Subcutaneous abdominal adipose tissue (tissue), 5 donors: ENCODE results near the gene CEP76.

Source experiments
- H3K27ac ChIP-seq: one replicate; pipeline ENCODE4 v1.7.0; 2013; ENCODE audit warnings: low read depth, mild to moderate bottlenecking, inconsistent platforms, low read length, moderate library complexity
- H3K27me3 ChIP-seq, 5 donors: one replicate each; pipeline ENCODE4 v1.7.0; 2013; ENCODE audit warnings: low read length in 5 of 5, inconsistent platforms in 1 of 5; ENCODE audit not compliant: control insufficient read depth in 5 of 5, insufficient read depth in 4 of 5
- H3K36me3 ChIP-seq, 5 donors: one replicate each; pipeline ENCODE4 v1.7.0; 2013; ENCODE audit warnings: low read length in 5 of 5; ENCODE audit not compliant: control insufficient read depth in 5 of 5, insufficient read depth in 5 of 5
- H3K4me1 ChIP-seq, 5 donors: one replicate each; pipeline ENCODE4 v1.7.0; 2013; ENCODE audit warnings: low read length in 5 of 5, mild to moderate bottlenecking in 3 of 5, moderate library complexity in 1 of 5; ENCODE audit not compliant: control insufficient read depth in 5 of 5, insufficient read depth in 5 of 5
- H3K4me3 ChIP-seq, 5 donors: one replicate each; pipeline ENCODE4 v1.7.0; 2013; ENCODE audit warnings: low read length in 5 of 5, low read depth in 1 of 5
- H3K9ac ChIP-seq, 5 donors: one replicate each; pipeline ENCODE4 v1.7.0; 2013; ENCODE audit warnings: low read length in 5 of 5, mild to moderate bottlenecking in 4 of 5, moderate library complexity in 3 of 5
- H3K9me3 ChIP-seq, 5 donors: one replicate each; pipeline ENCODE4 v1.7.0; 2013; ENCODE audit warnings: low read length in 5 of 5; ENCODE audit not compliant: control insufficient read depth in 5 of 5
- donor health status: healthy.
- donor health status: healthy.
- donor health status: healthy.
- donor health status: healthy.
- donor health status: healthy.

Gene CEP76

GRCh38 chr18:12711446-12711845 lies 8.9 kb upstream of the CEP76 start:
- Histone ChIP-seq H3K9ac (no peak overlapping the region), H3K9me3 (no peaks in the 10 kb centered on the region), H3K4me3 (no peak overlapping the region), H3K27me3 (no peaks in the 10 kb centered on the region), H3K27ac (peak overlapping the region; percentile 71), H3K36me3 (peaks cover 24 to 76% (median 47%) of the 10 kb centered on the region in 5 donors), H3K4me1 (peaks cover 0 to 8% (median 0%) of the 10 kb centered on the region in 5 donors)

DNA sequence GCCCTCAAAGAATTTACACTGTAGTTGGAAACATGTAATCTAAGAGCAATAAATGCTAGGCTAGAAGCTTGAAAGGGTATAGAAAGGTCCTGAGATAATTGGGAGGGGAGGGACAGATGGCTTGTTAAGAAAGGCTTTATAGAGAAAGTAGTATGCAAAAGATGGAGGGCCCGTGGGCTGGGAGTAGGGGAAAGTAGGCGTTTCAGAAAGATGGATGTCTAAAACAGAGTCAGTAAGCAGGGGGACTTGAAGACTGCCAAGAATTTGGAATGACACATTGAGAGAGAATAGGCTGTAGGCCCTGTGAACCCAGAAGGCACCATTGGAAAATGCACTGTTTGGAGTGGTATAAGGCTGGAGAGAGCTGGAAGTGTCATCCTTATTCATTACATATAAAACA lies 1.1 kb upstream of the CEP76 start:
- Histone ChIP-seq H3K36me3 (peaks cover 13 to 29% (median 16%) of the 10 kb centered on the region in 5 donors), H3K4me1 (peaks cover 0 to 36% (median 23%) of the 10 kb centered on the region in 5 donors), H3K27me3 (no peaks in the 10 kb centered on the region), H3K4me3 (peak overlapping the region; percentile 87 to 97 (median 93)), H3K27ac (peak overlapping the region; percentile 95), H3K9me3 (no peaks in the 10 kb centered on the region), H3K9ac (peak overlapping the region; percentile 79 to 99 (median 98))

DNA sequence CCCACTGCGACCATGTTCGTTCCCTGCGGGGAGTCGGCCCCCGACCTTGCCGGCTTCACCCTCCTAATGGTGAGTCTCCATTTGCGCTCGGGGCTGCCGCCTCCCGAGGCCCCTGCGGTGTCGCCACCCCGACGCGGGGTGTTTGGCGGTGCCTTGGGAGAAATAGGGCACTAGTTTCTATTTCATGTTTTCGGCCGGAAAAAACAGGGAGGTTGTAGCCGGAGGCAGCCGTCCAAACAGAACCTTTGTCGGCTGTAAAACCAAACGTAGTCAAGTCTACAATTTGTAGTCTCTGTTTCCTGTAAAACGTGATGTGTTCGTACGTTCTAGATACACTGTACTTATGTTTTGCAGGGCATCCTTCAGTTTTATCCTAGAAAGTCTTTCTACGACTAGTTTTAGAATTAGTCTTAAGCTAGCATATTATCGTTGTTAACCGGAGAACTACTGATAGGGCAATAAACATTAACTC lies 609 bp upstream of the CEP76 start:
- peak overlapping the region; percentile 95 for H3K27ac ChIP-seq
- H3K9ac ChIP-seq = peak overlapping the region; percentile 79 to 99 (median 98)
- H3K36me3 ChIP-seq = peaks cover 12 to 30% (median 13%) of the 10 kb centered on the region in 5 donors
- no peaks in the 10 kb centered on the region for H3K27me3 ChIP-seq
- H3K9me3 ChIP-seq = no peaks in the 10 kb centered on the region
- H3K4me3 ChIP-seq = peak overlapping the region; percentile 87 to 97 (median 93)
- H3K4me1 ChIP-seq = peaks cover 0 to 36% (median 23%) of the 10 kb centered on the region in 5 donors

- H3K4me1 ChIP-seq = peaks cover 0 to 36% (median 23%) of the 10 kb centered on the region in 5 donors
- peak overlapping the region in 2 of 5 donors; percentile 26 to 99 for H3K9ac ChIP-seq
- H3K4me3 ChIP-seq = peak overlapping the region in 4 of 5 donors; percentile 91 to 97 (median 94)
- H3K9me3 ChIP-seq = no peaks in the 10 kb centered on the region
- H3K36me3 ChIP-seq = peaks cover 0 to 16% (median 6%) of the 10 kb centered on the region in 5 donors
- no peaks in the 10 kb centered on the region for H3K27me3 ChIP-seq
- H3K27ac ChIP-seq = peak overlapping the region; percentile 95
These were observed 1.4 kb downstream of the CEP76 start for GRCh38 chr18:12701161-12701560.

- Histone ChIP-seq H3K36me3 (peaks cover 0 to 16% (median 6%) of the 10 kb centered on the region in 5 donors), H3K4me3 (no peak overlapping the region), H3K9me3 (no peaks in the 10 kb centered on the region), H3K27ac (no peak overlapping the region), H3K9ac (no peak overlapping the region), H3K27me3 (no peaks in the 10 kb centered on the region), H3K4me1 (peaks cover 0 to 32% (median 22%) of the 10 kb centered on the region in 5 donors)
These were observed 2.8 kb downstream of the CEP76 start for GRCh38 chr18:12699747-12700146.

DNA sequence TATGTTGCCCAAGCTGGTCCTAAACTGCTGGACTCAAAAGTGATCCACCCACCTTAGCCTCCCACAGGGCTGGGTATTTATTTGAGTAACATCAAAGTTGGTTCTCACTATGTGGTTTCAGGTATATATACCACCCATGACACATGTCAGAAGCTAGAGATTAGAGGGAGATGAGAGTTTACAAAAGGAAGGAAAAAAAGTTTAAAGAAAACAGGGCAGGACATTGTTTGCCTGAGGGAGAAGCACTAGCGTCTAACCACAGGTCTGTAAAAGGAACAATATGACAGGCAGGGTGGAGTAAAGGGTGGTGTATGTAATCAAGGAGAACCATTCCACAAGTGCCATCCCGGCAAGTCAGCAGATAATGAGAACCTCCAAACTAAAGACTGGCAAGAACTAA lies 8.5 kb downstream of the CEP76 start:
- H3K27me3 ChIP-seq = no peaks in the 10 kb centered on the region
- no peak overlapping the region for H3K4me3 ChIP-seq
- no peaks in the 10 kb centered on the region for H3K4me1 ChIP-seq
- no peaks in the 10 kb centered on the region for H3K9me3 ChIP-seq
- no peak overlapping the region for H3K9ac ChIP-seq
- H3K36me3 ChIP-seq = peaks cover 0 to 17% (median 7%) of the 10 kb centered on the region in 5 donors
- no peak overlapping the region for H3K27ac ChIP-seq

DNA sequence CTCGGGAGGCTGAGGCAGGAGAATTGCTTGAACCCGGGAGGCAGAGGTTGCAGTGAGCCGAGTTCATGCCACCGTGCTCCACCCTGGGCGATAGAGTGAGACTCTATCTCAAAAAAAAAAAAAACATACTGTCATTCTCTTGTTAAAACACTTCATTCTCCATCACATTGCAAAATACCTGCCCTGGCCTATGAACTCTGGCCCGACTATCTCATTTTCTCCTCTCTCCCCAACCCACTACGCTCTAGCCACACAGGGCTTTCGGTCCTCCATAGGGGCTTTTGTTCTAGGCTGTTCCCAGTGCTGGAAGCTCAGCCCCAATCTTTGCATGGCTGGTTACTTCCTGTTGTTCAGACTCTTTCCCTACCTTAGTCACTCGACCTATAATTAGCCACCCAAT lies 10.3 kb downstream of the CEP76 start:
- Histone ChIP-seq H3K4me1 (no peaks in the 10 kb centered on the region), H3K9me3 (no peaks in the 10 kb centered on the region), H3K27ac (no peak overlapping the region), H3K9ac (no peak overlapping the region), H3K4me3 (no peak overlapping the region), H3K27me3 (no peaks in the 10 kb centered on the region), H3K36me3 (peaks cover 0 to 13% (median 7%) of the 10 kb centered on the region in 5 donors)

GRCh38 chr18:12689256-12689850 lies 13.2 kb downstream of the CEP76 start:
- Histone ChIP-seq H3K9ac (no peak overlapping the region), H3K27ac (no peak overlapping the region), H3K4me3 (no peak overlapping the region), H3K27me3 (no peaks in the 10 kb centered on the region), H3K36me3 (peaks cover 0 to 13% (median 10%) of the 10 kb centered on the region in 5 donors), H3K9me3 (no peaks in the 10 kb centered on the region), H3K4me1 (no peaks in the 10 kb centered on the region)

- Histone ChIP-seq H3K27me3 (no peaks in the 10 kb centered on the region), H3K27ac (no peak overlapping the region), H3K4me1 (no peaks in the 10 kb centered on the region), H3K9ac (no peak overlapping the region), H3K4me3 (no peak overlapping the region), H3K9me3 (no peaks in the 10 kb centered on the region), H3K36me3 (peaks cover 0 to 10% (median 6%) of the 10 kb centered on the region in 5 donors)
These were observed 16.4 kb downstream of the CEP76 start for GRCh38 chr18:12686100-12686499.

- peaks cover 3 to 13% (median 13%) of the 10 kb centered on the region in 5 donors for H3K36me3 ChIP-seq
- H3K27me3 ChIP-seq = no peaks in the 10 kb centered on the region
- H3K27ac ChIP-seq = peak overlapping the region; percentile 69
- peak overlapping the region; percentile 65 to 81 (median 74) for H3K9ac ChIP-seq
- peak overlapping the region; percentile 56 to 72 (median 61) for H3K4me3 ChIP-seq
- peaks cover 0 to 15% (median 12%) of the 10 kb centered on the region in 5 donors for H3K4me1 ChIP-seq
- no peaks in the 10 kb centered on the region for H3K9me3 ChIP-seq
These were observed 23.2 kb downstream of the CEP76 start for GRCh38 chr18:12679183-12679786.
